Activated T-cell treated with anti-CD3 and anti-CD28 coated beads for 24 hours (primary cell): Measurements from ENCODE around the gene TFDP2.
"Not testable (repeated sequence)": the region's sequence is repeated elsewhere in the genome, so short reads cannot be mapped to it uniquely, and the experiment has no call there.

Experiments used
- DNase-seq: peaks from one replicate; pipeline ENCODE4 v3.0.0-alpha.2; 2020; ENCODE audit warnings: low read depth

Gene TFDP2, protein sequence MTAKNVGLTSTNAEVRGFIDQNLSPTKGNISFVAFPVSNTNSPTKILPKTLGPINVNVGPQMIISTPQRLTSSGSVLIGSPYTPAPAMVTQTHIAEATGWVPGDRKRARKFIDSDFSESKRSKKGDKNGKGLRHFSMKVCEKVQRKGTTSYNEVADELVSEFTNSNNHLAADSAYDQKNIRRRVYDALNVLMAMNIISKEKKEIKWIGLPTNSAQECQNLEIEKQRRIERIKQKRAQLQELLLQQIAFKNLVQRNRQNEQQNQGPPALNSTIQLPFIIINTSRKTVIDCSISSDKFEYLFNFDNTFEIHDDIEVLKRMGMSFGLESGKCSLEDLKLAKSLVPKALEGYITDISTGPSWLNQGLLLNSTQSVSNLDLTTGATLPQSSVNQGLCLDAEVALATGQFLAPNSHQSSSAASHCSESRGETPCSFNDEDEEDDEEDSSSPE

DNA sequence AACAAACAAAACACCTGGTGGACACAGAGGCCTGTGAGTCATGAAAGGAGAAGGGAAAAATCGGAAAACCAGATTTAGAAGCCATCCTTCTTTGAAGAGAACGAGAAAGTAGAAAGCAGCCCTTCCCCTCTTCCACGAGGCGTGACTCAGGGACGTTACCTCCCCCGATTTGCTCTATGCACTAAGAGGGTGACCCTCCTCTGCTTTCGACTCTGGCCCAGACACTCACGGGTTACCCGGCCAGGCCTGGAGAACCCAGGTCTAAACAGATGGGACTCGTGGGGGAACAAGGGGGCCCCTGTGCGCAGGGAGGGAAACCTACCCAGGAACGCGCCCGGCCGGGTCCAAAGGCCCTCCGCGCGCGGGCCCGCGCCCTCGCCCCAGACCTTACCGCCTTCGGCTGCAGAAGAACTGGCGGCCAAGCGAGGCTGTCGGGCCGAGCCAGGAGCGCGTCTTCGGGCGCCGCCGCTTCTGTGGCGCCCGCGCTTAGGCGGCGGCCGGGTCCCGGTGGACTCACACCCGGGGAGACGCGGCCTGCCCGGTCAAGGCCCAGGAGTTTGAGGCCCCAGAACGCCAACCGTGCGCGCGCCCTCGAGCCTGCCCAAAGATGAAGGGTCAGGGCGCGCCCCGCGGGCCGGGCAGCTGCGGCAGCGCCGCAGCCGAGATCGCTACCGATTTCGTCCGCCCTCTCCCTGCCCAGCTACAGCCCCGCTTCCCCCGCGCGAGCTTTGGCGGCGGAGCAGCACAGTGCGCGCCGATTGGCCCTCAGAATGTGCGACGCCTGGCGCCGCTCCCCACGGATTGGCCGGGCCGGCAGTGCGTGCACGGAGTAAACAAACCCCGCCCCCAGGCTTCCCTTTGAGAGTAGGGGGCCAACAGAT lies at the start of gene TFDP2:
TFDP2 (minus strand) TSS at position 753 of the 881 bp plus-strand sequence. CDS start 47,795 bp downstream, outside the sequence.
- DNase-seq: peak; percentile 77

DNA sequence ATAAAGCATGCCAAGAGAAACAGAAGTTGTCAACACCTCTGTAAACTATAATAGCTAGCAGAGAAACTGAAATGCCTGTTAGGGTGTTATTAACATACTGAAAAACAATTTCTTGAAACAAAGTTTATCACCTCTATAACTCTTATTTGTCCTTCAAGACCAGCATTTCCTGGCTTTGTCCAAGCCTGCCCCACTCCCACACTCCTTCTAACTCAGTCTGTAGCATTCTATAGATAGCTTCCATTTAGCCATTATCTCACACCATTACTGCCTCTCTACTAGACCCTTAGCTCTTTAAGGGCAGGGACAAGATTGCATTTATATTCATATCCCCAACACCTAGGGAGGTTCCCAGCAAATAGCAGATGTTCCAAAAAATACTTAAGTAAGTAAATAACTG lies 39.5 kb upstream of the TFDP2 start:
- DNase-seq: no peak

DNA sequence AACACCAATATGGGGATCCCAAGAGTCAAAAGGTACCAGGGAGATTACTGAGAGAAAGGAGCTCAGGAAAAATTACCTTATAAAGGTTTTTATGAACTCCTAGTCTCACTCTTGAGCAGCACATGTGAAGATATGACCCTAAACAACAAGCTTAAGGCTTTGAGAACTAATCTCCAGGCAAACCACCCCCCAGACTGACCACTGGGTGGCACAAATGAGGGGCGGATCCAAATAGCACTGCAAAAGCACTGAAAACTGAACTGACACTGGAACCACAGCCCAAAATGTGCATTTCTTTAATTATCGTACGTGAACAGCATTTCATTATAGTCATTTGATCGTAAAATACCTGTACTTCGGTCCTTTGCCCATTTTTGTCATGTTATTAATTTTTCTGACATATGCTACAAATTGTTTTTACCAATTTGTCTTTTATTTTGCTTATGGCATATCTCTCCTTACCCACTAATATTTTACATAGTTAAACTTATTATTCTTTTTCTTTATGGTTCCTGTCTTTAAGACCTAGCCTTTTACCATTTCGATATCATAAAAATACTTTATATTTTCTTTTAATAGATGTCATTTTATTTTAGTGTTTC lies 31.5 kb upstream of the TFDP2 start:
- DNase-seq: no peak

DNA sequence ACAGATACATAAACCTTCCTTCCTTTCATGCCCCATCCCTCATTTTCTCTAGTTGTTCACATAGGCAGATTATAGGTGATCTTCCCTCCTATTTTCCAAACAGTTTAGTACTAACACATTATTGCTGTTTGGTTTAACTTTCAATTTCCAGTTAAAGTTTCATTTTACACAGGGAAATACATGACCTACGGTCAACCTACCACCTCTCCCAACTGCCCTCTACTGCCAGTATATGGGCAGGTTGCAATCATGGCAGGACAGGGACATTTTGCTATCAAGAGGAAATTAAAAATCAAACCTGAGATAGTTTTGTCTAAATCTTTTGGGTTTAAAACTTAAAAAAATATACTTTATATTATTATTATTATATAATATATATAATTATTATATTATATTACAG lies 26.1 kb upstream of the TFDP2 start:
- DNase-seq: no peak

DNA sequence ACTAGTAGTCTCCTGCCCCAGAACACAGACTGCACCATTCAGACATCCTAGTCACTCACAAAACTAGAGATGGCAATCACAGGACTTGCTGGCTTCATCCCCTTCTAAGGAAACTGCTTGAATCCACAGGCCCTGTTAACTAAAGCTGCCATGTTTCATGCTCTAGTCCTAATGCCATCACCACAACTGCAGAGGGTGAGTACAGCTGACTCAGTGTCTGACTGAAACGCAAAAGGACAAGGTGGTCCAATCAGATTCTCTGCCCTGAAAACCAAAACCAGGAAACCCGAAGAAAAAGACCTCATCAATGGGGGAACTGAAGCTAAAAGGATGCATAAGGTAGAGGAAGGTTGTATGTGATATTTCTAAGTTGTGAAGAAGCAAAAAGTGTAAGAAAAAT lies 25.2 kb upstream of the TFDP2 start:
- no peak for DNase-seq

DNA sequence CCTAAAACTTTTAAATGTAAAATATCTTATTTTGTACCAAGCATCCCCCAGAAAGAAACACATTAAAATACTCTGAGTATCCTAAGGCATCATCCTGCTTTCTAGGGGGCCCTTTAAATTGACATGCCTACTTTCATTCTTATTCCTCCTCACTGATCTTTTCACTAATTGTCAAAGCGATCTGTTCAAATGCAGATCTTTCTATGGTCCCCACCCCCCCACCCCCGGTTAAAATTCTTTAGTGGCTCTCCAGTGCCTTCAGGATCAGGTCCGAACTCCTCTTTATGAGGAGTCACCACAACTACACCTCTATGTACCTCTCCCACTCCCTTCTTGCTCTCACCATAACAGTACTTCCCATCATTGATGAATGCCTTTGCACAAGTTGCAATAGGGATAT lies 19.2 kb upstream of the TFDP2 start:
- no peak for DNase-seq

DNA sequence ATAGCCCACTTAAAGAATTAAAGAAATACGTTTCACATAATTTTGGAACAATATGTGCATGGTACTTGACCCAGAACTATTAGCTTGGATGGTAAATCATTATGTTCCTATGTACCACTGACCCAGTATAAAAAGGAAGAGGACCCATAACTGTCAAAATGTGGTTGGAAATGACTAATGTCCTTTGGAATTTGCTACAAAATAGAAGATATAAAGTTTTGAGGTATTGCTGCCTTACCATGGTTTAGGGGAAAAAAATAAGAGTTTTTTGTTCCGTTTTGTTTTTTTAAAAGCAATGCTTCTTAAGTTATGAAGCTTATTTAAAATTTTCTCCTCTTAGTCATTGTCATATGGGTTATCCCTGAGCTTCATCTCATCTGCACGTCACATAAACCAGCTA lies 15.8 kb upstream of the TFDP2 start:
- DNase-seq: no peak

DNA sequence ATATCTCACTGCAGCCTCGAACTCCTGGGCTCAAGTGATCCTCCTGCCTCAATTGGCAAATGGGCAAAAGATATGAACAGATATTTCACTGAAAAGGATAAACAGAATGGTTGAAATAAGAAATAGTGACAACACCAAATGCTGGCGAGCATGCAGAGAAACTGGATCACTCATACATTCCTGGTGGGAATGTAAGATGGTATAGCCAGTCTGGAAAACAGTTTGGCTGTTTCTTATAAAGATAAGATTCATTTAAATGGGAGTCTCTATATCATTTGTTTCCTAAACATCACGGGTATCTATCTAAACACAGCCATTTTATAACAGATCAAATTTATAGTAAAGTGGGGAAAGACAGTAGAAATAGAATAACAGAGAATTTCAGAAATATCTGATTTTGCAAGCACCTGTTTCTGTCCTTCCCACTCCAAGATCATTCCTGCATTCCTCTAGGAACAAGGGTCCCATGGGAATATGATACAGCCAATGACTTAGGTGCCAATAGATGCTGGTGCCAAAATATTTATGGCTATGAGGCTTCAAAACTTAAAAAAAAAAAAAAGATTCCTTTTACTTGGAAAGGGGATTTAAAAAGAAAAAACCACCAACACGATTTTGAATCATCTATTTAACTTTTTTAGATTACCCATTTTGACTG lies 9.9 kb upstream of the TFDP2 start:
- DNase-seq: no peak

DNA sequence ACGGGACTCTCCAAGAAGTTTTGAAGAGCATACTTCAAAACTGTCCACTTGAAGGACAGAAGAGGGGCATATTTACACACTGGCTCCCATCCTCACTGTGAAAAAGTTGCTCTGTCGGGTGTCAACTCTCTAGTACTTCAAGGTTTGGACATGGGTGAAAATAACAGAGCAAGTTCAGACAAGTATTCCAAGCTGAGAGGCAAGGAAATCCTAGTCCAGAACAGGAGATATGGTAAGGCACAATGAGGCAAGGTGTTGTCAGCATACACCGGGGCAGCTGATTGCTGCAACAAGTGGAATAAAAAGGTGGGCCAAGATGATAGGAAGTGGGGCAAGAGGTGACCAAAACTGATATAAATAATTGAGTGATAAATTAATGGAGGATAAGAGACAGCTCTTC lies 4.8 kb upstream of the TFDP2 start:
- DNase-seq: no peak

DNA sequence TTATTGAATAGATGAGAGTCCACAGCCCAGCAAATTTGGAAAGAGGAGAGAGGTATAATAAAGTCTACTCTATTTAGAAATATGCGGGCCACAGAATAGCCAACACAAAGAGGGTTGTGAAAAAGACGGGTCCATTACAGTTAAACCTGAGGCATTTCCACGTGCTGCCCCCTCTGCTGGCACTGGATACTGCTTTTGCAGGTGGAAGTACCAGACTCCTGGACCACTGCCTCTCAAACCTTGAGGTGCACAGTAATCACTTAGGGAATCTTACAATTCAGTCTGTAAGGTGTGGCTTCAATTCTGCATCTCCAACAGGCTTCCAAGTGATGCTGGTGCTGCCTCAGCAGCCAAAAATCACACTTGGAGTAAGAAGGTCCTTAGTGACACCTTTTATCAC lies 3.0 kb upstream of the TFDP2 start:
- DNase-seq: no peak

DNA sequence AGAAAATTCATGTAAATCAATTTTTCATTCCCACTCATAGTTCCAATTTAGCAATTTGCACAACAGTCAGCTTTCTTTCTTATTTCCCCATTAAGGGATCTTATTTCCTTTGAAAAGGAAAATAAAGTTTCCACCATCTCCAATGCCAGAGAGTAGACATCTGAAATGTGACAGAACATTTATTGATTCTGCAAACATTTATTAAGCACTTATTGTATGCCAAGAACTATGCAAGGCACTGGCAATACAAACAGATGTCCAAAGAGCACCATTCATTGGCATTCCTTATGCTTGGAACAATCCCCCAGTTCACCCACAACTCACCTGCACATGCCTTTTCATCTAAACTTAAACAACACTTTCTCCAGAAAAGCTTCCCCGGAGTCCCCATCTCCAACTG lies 2.5 kb upstream of the TFDP2 start:
- DNase-seq: no peak

DNA sequence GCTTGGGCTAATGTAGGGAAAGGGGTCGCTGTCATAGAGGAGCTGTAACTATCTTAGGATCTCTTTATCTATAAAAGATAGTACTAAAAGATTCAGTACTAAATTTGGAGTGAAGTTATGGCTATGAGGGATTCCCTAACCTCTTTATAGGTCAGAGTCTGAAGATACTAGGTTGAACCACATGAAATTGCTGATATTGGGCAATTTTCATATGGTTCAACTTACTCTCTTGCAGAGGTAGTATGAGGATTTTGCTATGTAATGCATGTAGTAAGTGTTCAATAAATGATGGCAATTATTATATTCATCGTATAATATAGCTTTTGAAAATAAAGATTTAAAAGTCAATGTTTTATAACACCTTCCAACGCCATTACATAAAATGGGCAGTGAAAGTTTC lies 1.9 kb upstream of the TFDP2 start:
- no peak for DNase-seq

DNA sequence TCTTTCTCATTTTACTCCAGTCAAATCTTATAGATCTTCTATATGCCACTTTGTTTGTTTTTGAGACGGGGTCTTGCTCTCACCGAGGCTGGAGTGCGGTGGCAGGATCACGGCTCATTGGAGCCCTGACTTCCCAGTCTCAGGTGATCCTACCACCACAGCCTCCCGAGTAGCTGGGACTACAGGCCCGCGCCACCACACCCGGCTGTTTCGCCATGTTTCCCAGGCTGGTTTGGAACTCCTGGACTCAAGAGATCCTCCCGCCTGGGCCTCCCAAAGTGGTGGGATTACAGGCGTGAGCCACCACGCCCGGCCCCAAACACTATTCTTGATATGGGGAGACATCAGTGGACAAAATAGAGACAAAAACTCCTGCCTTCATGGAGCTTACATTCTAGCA lies 927 bp upstream of the TFDP2 start:
- DNase-seq: no peak

DNA sequence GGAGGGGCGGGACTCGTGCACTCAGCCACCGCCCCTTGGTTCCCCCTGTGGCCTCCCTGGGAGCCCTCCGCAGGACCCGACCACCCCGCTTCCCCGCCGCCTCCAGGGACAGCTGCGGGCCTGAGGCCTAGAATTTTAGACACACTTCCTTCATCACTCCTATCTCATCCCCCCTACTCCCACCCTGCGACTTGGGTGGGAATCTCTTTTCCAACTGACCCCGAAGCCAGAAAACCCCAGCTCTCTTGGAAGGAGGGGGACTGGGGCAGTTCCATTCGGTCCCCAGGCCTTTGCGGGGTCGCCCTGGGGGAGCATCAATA lies 289 bp upstream of the TFDP2 start:
- no peak for DNase-seq

DNA sequence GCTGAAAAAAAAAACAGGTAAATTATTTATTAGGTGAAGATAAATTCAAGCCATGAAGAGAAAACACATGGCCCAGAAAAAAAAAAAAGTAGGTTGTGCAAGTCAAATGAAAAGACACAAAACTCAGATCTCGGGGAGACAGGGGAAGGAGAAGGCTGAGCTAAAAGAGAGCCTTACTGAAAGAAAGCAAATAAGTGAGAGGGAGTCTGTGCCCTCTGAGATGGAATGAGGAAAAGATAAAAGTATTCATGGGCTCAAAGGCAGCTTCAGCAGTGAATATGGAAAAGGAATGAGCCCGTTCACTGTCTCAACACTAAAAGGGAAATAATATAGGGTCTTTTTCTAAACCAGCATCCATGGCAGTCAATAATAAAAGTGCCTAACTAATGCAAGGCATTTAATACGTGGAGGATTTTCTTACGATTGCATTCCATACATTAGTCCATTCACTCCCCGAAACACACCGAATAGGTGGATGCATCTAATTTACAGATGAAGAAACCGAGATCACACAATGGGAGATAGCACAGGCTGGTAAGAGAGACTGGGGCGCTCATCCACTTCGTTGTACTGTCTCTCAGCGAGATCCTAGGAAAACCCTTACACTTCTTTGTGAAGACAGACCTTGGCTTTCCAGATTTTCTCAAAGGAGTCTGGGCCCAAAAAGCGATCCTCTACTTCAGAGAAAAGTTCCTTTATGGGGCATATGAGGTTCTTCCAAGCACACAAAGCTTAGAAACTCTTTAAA lies 1.1 kb downstream of the TFDP2 start:
- no peak for DNase-seq

DNA sequence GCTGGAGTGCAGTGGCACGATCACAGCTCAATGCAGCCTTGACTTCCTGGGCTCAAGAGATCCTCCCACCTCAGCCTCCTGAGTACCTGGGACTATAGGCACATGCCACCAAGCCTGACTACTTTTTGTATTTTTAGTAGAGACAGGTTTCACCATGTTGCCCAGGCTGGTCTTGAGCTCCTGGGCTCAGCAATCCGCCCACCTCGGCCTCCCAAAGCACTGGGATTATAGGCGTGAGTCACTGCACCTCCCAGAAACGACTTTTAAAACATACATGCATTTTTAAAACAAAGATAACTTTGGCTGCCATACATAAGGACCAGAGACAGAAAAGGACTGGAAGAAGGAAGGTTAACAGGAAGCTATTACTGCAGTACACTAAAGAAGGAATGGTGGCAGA lies 4.8 kb downstream of the TFDP2 start:
- DNase-seq: not testable (repeated sequence)

DNA sequence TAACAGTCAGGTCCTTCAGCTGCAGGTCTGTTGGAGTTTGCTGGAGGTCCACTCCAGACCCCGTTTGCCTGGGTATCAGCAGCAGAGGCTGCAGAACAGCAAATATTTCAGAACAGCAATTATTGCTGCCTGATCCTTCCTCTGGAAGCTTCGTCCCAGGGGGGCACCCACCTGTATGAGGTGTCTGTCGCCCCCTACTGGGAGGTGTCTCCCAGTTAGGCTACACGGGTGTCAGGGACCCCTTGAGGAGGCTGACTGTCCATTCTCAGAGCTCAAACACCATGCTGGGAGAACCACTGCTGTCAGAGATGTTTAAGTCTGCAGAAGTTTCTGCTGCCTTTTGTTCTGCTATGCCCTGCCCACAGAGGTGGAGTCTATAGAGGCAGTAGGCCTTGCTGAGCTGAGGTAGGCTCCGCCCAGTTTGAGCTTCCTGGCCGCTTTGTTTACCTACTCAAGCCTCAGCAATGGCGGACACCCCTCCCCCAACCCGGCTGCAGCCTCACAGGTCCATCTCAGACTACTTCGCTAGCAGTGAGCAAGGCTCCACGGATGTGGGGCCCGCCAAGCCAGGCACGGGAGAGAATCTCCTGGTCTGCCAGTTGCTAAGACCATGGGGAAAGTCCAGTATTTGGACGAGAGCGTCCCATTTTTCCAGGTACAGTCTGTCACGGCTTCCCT lies 8.6 kb downstream of the TFDP2 start:
- not testable (repeated sequence) for DNase-seq

DNA sequence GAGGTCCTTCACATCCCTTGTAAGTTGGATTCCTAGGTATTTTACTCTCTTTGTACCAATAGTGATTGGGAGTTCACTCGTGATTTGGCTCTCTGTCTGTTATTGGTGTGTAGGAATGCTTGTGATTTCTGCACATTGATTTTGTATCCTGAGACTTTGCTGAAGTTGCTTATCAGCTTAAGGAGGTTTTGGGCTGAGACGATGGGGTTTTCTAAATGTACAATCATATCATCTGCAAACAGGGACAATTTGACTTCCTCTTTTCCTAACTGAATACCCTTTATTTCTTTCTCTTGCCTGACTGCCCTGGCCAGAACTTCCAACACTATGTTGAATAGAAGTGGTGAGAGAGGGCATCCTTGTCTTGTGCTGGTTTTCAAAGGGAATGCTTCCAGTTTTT lies 12.3 kb downstream of the TFDP2 start:
- DNase-seq: not testable (repeated sequence)

DNA sequence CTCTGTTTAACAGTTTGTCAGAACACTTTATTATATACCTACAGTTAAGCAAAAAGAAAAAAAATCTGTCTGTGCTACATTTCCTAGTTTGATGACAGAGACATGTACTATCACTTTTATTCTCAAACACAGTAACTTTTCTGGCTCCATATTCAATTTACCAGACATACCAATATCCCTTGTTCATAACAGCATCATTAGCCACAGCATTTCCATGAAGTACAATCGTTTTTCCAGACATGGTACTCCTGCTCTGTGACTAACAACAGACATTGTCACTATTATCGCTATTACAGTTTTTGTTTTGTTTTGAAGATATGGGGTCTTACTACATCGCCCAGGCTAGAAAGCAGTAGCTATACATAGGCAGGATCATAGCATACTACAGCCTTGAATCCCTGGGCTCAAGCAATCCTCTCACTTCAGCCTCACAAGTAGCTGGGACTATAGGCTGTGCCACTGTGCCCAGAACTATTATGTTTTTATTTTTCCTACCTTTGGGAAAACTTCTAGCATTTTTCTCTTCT lies 14.5 kb downstream of the TFDP2 start:
- no peak for DNase-seq

DNA sequence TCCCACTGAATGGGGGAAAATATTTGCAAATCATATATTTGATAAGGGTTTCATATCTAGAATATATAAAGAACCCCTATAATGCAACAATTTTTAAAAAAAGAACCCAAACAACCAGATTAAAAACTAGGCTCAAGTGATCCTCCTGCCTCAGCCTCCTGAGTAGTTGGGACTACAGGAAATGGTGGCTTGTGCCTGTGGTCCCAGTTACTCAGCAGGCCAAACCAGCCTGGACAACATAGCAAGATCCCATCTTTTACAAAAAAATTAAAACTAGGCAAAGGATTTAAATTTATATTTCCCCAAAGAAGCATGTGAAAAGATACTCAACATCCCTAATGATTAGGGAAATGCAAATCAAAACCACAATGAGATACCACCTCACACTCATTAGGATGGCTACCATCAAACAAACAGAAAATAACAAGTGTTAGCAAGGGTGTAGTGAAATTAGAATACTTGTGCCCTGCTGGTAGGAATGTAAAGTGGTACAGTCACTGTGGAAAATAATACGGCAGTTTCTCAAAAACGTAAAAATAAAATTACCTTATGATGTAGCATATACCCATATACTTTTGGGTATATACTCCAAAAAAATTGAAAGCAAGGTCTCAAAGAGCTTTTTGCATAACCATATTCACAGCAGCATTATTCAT lies 19.7 kb downstream of the TFDP2 start:
- no peak for DNase-seq
